ENCODE measurements around the gene SERBP1.

- TF ChIP-seq CTCF (conservative IDR thresholded peaks at IDR 0.05) (no peak), EZH2 (IDR thresholded peaks at IDR 0.05; ENCODE audit: low read depth) (no peak)
Observed at GRCh38 chr1:67405473-67406245, 24.5 kb downstream of the SERBP1 start.
